ENCODE results near the gene PES1.
"Not testable (repeated sequence)": the region's sequence is repeated elsewhere in the genome, so short reads cannot be mapped to it uniquely, and the experiment has no call there.

PES1 gene

GRCh38 chr22:30564761-30565119, 27.0 kb downstream of the PES1 start:
- Histone ChIP-seq H3K27me3 (ENCODE audit: control insufficient read depth, insufficient read depth, low read length) (no peaks in the 10 kb centered on the region), H3K36me3 (ENCODE audit: control insufficient read depth, insufficient read depth, low read length) (no peaks in the 10 kb centered on the region), H3K4me3 (ENCODE audit: low read depth, low read length) (no peak overlapping the region), H3K9me3 (ENCODE audit: control insufficient read depth, insufficient read depth, low read depth, low read length) (no peaks in the 10 kb centered on the region), H3K9ac (ENCODE audit: low read length) (no peak overlapping the region), H3K27ac (ENCODE audit: low read depth, low read length) (no peak overlapping the region), H3K4me1 (ENCODE audit: control insufficient read depth, insufficient read depth, low read length) (peaks cover 25% of the 10 kb centered on the region)

- H3K36me3 ChIP-seq (ENCODE audit: control insufficient read depth, insufficient read depth, low read length), result no peaks in the 10 kb centered on the region
- H3K9me3 ChIP-seq (ENCODE audit: control insufficient read depth, insufficient read depth, low read depth, low read length), result no peaks in the 10 kb centered on the region
- H3K27me3 ChIP-seq (ENCODE audit: control insufficient read depth, insufficient read depth, low read length), result no peaks in the 10 kb centered on the region
- no peak overlapping the region for H3K27ac ChIP-seq (ENCODE audit: low read depth, low read length)
- H3K9ac ChIP-seq (ENCODE audit: low read length), result no peak overlapping the region
- H3K4me3 ChIP-seq (ENCODE audit: low read depth, low read length), result no peak overlapping the region
- H3K4me1 ChIP-seq (ENCODE audit: control insufficient read depth, insufficient read depth, low read length), result peaks cover 28% of the 10 kb centered on the region
Observed at GRCh38 chr22:30564045-30564760, 27.5 kb downstream of the PES1 start.

GRCh38 chr22:30562366-30562765, 29.3 kb downstream of the PES1 start:
- H3K9ac ChIP-seq (ENCODE audit: low read length), result no peak overlapping the region

DNA sequence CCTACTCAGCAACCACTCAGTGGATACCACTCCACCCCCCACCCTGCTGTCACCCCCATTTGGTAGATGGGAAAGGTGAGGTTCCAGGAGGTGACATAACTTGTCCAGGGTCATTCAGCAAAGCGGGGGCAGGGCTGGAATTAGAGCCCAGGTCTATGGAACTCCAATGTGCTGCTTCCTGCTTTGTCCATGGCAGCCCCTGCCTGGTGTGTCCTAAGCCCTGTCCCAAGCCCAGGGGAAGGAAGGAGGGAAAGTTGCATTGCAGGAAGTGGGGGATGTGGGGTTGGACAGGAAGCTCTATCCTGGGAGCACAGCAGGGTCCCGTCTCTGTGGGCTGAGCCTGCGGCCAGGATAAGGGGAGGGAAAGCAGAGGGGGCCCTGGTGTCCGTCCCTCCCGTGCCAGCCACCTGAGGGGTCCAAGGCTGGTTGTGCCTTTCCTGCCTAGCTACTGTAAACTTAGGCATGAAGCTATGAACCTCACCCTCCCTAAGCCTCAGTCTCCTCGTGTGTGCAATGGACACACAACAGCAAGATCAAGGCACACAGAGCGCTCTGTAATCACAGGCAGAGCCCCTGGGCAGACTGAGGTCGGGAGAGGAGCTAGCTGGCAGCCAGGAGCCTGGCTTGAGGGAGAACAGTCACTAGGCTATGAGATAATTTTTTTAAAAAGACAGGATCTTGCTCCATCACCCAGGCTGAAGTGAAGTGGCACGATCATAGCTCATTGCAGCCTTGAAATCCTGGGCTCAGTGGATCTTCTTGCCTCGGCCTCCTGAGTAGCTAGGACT, 30.1 kb downstream of the PES1 start:
- no peaks in the 10 kb centered on the region for H3K36me3 ChIP-seq (ENCODE audit: control insufficient read depth, insufficient read depth, low read length)
- no peaks in the 10 kb centered on the region for H3K9me3 ChIP-seq (ENCODE audit: control insufficient read depth, insufficient read depth, low read depth, low read length)
- H3K4me1 ChIP-seq (ENCODE audit: control insufficient read depth, insufficient read depth, low read length), result peaks cover 28% of the 10 kb centered on the region
- no peak overlapping the region for H3K4me3 ChIP-seq (ENCODE audit: low read depth, low read length)
- H3K9ac ChIP-seq (ENCODE audit: low read length), result no peak overlapping the region
- H3K27me3 ChIP-seq (ENCODE audit: control insufficient read depth, insufficient read depth, low read length), result no peaks in the 10 kb centered on the region
- H3K27ac ChIP-seq (ENCODE audit: low read depth, low read length), result no peak overlapping the region

More at GRCh38 chr22:30562366-30562765, 29.3 kb downstream of the PES1 start:
- Histone ChIP-seq H3K27ac (ENCODE audit: low read depth, low read length) (no peak overlapping the region), H3K9me3 (ENCODE audit: control insufficient read depth, insufficient read depth, low read depth, low read length) (no peaks in the 10 kb centered on the region), H3K27me3 (ENCODE audit: control insufficient read depth, insufficient read depth, low read length) (no peaks in the 10 kb centered on the region), H3K4me1 (ENCODE audit: control insufficient read depth, insufficient read depth, low read length) (peaks cover 28% of the 10 kb centered on the region), H3K4me3 (ENCODE audit: low read depth, low read length) (no peak overlapping the region), H3K36me3 (ENCODE audit: control insufficient read depth, insufficient read depth, low read length) (no peaks in the 10 kb centered on the region)

GRCh38 chr22:30560643-30561202, 31.0 kb downstream of the PES1 start:
- H3K27ac ChIP-seq (ENCODE audit: low read depth, low read length); H3K4me3 ChIP-seq (ENCODE audit: low read depth, low read length); H3K9me3 ChIP-seq (ENCODE audit: control insufficient read depth, insufficient read depth, low read depth, low read length); H3K27me3 ChIP-seq (ENCODE audit: control insufficient read depth, insufficient read depth, low read length); H3K9ac ChIP-seq (ENCODE audit: low read length); H3K36me3 ChIP-seq (ENCODE audit: control insufficient read depth, insufficient read depth, low read length): not testable (repeated sequence)
- H3K4me1 ChIP-seq (ENCODE audit: control insufficient read depth, insufficient read depth, low read length), result peaks cover 28% of the 10 kb centered on the region

DNA sequence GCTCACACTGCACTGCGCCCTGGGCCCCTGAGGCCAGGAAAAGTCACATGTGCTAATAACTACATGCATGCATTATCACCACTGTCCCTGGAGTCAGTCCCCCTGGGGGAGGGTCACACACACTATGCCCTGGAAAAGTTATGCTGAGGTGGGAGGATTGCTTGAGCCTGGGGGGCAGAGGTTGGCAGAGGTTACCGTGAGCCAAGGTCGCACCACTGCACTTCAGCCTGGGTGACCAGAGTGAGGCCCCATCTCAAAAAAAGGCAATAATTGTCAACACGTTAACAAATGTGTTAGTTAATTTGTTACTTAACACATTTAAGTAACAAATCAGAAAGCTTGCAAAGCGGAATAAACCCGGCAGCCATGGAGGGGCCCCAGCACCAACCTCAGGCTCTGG, 31.8 kb downstream of the PES1 start:
- Histone ChIP-seq H3K4me3 (ENCODE audit: low read depth, low read length) (no peak overlapping the region), H3K9ac (ENCODE audit: low read length) (no peak overlapping the region), H3K9me3 (ENCODE audit: control insufficient read depth, insufficient read depth, low read depth, low read length) (no peaks in the 10 kb centered on the region), H3K36me3 (ENCODE audit: control insufficient read depth, insufficient read depth, low read length) (no peaks in the 10 kb centered on the region), H3K27me3 (ENCODE audit: control insufficient read depth, insufficient read depth, low read length) (no peaks in the 10 kb centered on the region), H3K4me1 (ENCODE audit: control insufficient read depth, insufficient read depth, low read length) (peaks cover 28% of the 10 kb centered on the region), H3K27ac (ENCODE audit: low read depth, low read length) (no peak overlapping the region)

DNA sequence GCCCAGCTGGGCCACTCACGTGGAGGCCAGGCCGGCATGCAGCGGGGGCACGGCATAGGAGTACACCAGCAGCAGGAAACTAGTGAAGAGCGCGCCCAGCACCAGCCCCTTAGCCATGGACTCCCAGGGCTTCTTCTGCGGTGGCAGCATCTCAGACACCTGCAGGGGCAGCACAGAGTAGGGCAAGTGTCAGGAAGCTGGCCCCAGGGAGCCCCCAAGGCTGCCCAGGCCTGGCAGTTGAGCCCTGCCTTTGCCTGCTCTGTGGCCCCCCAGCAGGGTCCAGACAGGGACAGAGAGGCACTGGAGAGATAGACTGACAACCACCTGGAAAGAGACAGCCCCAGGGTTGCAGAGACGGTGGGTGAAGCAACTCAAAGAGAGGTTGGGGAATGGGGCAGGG, 34.5 kb downstream of the PES1 start:
- Histone ChIP-seq H3K36me3 (ENCODE audit: control insufficient read depth, insufficient read depth, low read length) (no peaks in the 10 kb centered on the region), H3K9me3 (ENCODE audit: control insufficient read depth, insufficient read depth, low read depth, low read length) (no peaks in the 10 kb centered on the region), H3K4me1 (ENCODE audit: control insufficient read depth, insufficient read depth, low read length) (peaks cover 21% of the 10 kb centered on the region), H3K27me3 (ENCODE audit: control insufficient read depth, insufficient read depth, low read length) (no peaks in the 10 kb centered on the region), H3K27ac (ENCODE audit: low read depth, low read length) (no peak overlapping the region), H3K4me3 (ENCODE audit: low read depth, low read length) (no peak overlapping the region), H3K9ac (ENCODE audit: low read length) (no peak overlapping the region)

DNA sequence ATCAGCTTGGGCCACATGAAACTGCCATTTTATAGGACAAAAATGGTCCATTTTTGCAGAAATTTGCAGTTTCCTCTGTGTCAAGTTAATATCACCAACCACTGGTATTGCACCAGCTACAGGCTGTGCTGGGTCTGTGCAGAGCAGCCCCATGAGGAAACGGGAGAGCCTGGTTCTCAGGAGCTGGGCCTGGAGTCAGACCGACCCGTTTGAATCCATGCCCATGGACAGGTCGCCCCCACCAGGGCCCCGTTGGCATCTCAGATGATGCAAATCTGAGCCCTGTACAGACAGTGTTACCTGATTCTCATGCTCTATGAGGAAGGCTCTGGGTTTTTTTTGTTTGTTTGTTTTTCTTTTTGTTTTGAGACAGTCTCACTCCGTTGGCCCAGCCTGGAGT, 35.3 kb downstream of the PES1 start:
- no peaks in the 10 kb centered on the region for H3K36me3 ChIP-seq (ENCODE audit: control insufficient read depth, insufficient read depth, low read length)
- no peak overlapping the region for H3K27ac ChIP-seq (ENCODE audit: low read depth, low read length)
- no peaks in the 10 kb centered on the region for H3K27me3 ChIP-seq (ENCODE audit: control insufficient read depth, insufficient read depth, low read length)
- no peak overlapping the region for H3K4me3 ChIP-seq (ENCODE audit: low read depth, low read length)
- H3K9me3 ChIP-seq (ENCODE audit: control insufficient read depth, insufficient read depth, low read depth, low read length), result no peaks in the 10 kb centered on the region
- H3K4me1 ChIP-seq (ENCODE audit: control insufficient read depth, insufficient read depth, low read length), result peaks cover 14% of the 10 kb centered on the region
- H3K9ac ChIP-seq (ENCODE audit: low read length), result no peak overlapping the region

- H3K9me3 ChIP-seq (ENCODE audit: control insufficient read depth, insufficient read depth, low read depth, low read length), result no peaks in the 10 kb centered on the region
- H3K4me3 ChIP-seq (ENCODE audit: low read depth, low read length), result no peak overlapping the region
- no peak overlapping the region for H3K9ac ChIP-seq (ENCODE audit: low read length)
- no peaks in the 10 kb centered on the region for H3K36me3 ChIP-seq (ENCODE audit: control insufficient read depth, insufficient read depth, low read length)
- H3K27me3 ChIP-seq (ENCODE audit: control insufficient read depth, insufficient read depth, low read length), result no peaks in the 10 kb centered on the region
- H3K27ac ChIP-seq (ENCODE audit: low read depth, low read length), result no peak overlapping the region
- H3K4me1 ChIP-seq (ENCODE audit: control insufficient read depth, insufficient read depth, low read length), result peaks cover 10% of the 10 kb centered on the region; the same call in 1 of the 2 replicates
Observed at GRCh38 chr22:30555282-30556210, 36.2 kb downstream of the PES1 start.

DNA sequence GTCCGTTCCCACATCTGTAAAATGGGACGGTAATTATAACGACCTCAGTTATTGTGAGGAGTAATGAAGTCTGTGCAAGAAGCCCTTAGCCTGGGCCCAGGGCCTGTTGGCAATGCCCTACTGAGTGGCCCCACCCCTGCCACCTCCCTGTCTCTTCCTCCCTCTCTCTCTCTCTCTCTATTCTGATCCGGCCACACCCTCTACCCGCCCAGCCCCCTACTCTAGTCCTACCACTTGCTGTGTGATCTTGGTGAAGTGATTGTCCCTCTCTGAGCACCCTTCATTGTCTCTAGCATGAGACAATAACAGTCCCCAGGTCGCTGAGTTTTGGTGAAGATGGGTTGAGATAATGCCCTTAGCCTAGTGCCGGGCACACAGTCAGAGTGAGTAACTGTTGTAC, 37.7 kb downstream of the PES1 start:
- H3K36me3 ChIP-seq (ENCODE audit: control insufficient read depth, insufficient read depth, low read length), result no peaks in the 10 kb centered on the region
- no peaks in the 10 kb centered on the region for H3K4me1 ChIP-seq (ENCODE audit: control insufficient read depth, insufficient read depth, low read length)
- no peaks in the 10 kb centered on the region for H3K27me3 ChIP-seq (ENCODE audit: control insufficient read depth, insufficient read depth, low read length)
- H3K9ac ChIP-seq (ENCODE audit: low read length), result no peak overlapping the region
- no peak overlapping the region for H3K27ac ChIP-seq (ENCODE audit: low read depth, low read length)
- H3K4me3 ChIP-seq (ENCODE audit: low read depth, low read length), result no peak overlapping the region
- no peaks in the 10 kb centered on the region for H3K9me3 ChIP-seq (ENCODE audit: control insufficient read depth, insufficient read depth, low read depth, low read length)
